Kidney (tissue), 14 donors: ENCODE results near the gene DRICH1. TPM values are rescaled to one million over a fixed set of nuclear protein-coding genes. Genes with fewer than 3 reads are reported as not detected.
"Not testable (repeated sequence)": the region's sequence is repeated elsewhere in the genome, so short reads cannot be mapped to it uniquely, and the experiment has no call there.

ENCODE experiments used
- DNase-seq, 5 donors: peaks; one replicate each; pipeline ENCODE4 v3.0.0-alpha.2; 2013 to 2020
- FAIRE-seq: peaks from 2 replicates; lab custom pipeline; 2012; peaks lifted over from hg19 to GRCh38; lab: Jason Lieb, UNC
- H3K27ac ChIP-seq, 2 donors: one replicate each; pipeline ENCODE4 v1.7.0; 2013; ENCODE audit warnings: low read depth in 2 of 2, low read length in 2 of 2, inconsistent platforms in 1 of 2
- H3K27me3 ChIP-seq: one replicate; pipeline ENCODE4 v1.7.1; 2013; ENCODE audit warnings: low read length, inconsistent platforms; ENCODE audit not compliant: control insufficient read depth, insufficient read depth
- H3K36me3 ChIP-seq, 3 donors: one replicate each; pipeline versions ENCODE4 v1.7.0 to v1.7.1; 2013; ENCODE audit warnings: low read length in 3 of 3, control low read depth in 1 of 3, inconsistent platforms in 1 of 3; ENCODE audit not compliant: insufficient read depth in 3 of 3, control insufficient read depth in 2 of 3
- H3K4me1 ChIP-seq, 3 donors: one replicate each; pipeline versions ENCODE4 v1.7.0 to v1.7.1; 2013; ENCODE audit warnings: low read length in 3 of 3, inconsistent platforms in 1 of 3, low read depth in 1 of 3; ENCODE audit not compliant: control insufficient read depth in 2 of 3, insufficient read depth in 2 of 3
- H3K4me3 ChIP-seq, 3 donors: one replicate each; pipeline versions ENCODE4 v1.7.0 to v1.8.1; 2013; ENCODE audit warnings: low read length in 3 of 3, control low read depth in 1 of 3, inconsistent platforms in 1 of 3
- H3K9ac ChIP-seq, 3 donors: one replicate each; pipeline versions ENCODE4 v1.7.0 to v1.7.1; 2013; ENCODE audit warnings: low read length in 3 of 3, control low read depth in 1 of 3, inconsistent platforms in 1 of 3
- H3K9me3 ChIP-seq, 3 donors: one replicate each; pipeline versions ENCODE4 v1.7.0 to v1.7.1; 2013; ENCODE audit warnings: low read length in 3 of 3, control low read depth in 1 of 3, inconsistent platforms in 1 of 3; ENCODE audit not compliant: control insufficient read depth in 2 of 3, insufficient read depth in 1 of 3
- CTCF ChIP-seq: IDR thresholded peaks from 3 replicates; pipeline ENCODE4 v1.5.1; 2012; ENCODE audit warnings: mild to moderate bottlenecking, moderate library complexity, borderline replicate concordance; ENCODE audit not compliant: insufficient read depth; ENCODE audit errors: extremely low read depth
- intact Hi-C: fragments of 100-400 bp; cut with DNase I; formaldehyde crosslinking; loops from one replicate; pipeline ENCODE4 v1.11.1; 2022
- polyA plus RNA-seq: library from polyadenylated mRNA; stranded (reverse); fragments of 350-450 nt; fragmentation: Illumina TruSeq; extraction: RNeasy Lipid Tissue Mini Kit (QIAGEN cat#74804); gene quantifications from one replicate; pipeline ENCODE4 v1.2.3, GENCODE V29; 2014; ENCODE audit warnings: low read depth, low replicate concordance; ENCODE audit not compliant: insufficient read depth
- total RNA-seq: library from RNA; stranded (reverse); fragmentation: NEBNext Ultra II Directional; extraction: Animal tissue kit (Norgen Biotek cat#: 25700); gene quantifications from one replicate; pipeline ENCODE4 v1.2.1, GENCODE V29; 2021
- donor health status: control.
- donor health status: control.
- donor health status: control.
- donor health status: control.
- donor health status: control.
- donor health status: DM: yes; HTN: yes; CAD: no.
- donor health status: Normal renal cell carcinoma (clear cell type).

Gene DRICH1
- total and polyA plus RNA-seq, 2 donors from 2014 or later, result 1.1 to 1.3 TPM

GRCh38 chr22:23564276-23564675 is 67.8 kb downstream of the DRICH1 start:
- peak in 1 of 5 donors; percentile 39 for DNase-seq
- Histone ChIP-seq H3K4me3 (no peak overlapping the region), H3K27me3 (no peaks in the 10 kb centered on the region), H3K36me3 (no peaks in the 10 kb centered on the region), H3K9me3 (no peaks in the 10 kb centered on the region), H3K4me1 (peaks cover 0 to 8% (median 6%) of the 10 kb centered on the region in 3 donors), H3K27ac (no peak overlapping the region), H3K9ac (no peak overlapping the region)
- no peak for TF ChIP-seq CTCF
- intact Hi-C loops, result no loop called here
- FAIRE-seq, result no peak

GRCh38 chr22:23563111-23563510 is 69.0 kb downstream of the DRICH1 start:
- H3K27me3 ChIP-seq, result no peaks in the 10 kb centered on the region
- DNase-seq (peak in 2 of 5 donors; percentile 21 to 31), FAIRE-seq (no peak)
- no peak overlapping the region for H3K9ac ChIP-seq
- no peak overlapping the region for H3K4me3 ChIP-seq
- TF ChIP-seq CTCF, result no peak
- H3K36me3 ChIP-seq, result no peaks in the 10 kb centered on the region
- H3K27ac ChIP-seq, result no peak overlapping the region
- intact Hi-C loops, result no loop called here
- no peaks in the 10 kb centered on the region for H3K9me3 ChIP-seq
- peaks cover 0 to 8% (median 6%) of the 10 kb centered on the region in 3 donors for H3K4me1 ChIP-seq

GRCh38 chr22:23562186-23562585 is 69.9 kb downstream of the DRICH1 start:
- FAIRE-seq, result no peak
- H3K4me3 ChIP-seq, result no peak overlapping the region
- DNase-seq, result peak in 1 of 5 donors; percentile 35
- no peak overlapping the region for H3K9ac ChIP-seq
- no peak overlapping the region for H3K27ac ChIP-seq
- H3K36me3 ChIP-seq, result no peaks in the 10 kb centered on the region
- TF ChIP-seq CTCF, result no peak
- intact Hi-C loops, result no loop called here
- H3K9me3 ChIP-seq, result no peaks in the 10 kb centered on the region
- H3K4me1 ChIP-seq, result peaks cover 0 to 7% (median 3%) of the 10 kb centered on the region in 3 donors
- H3K27me3 ChIP-seq, result no peaks in the 10 kb centered on the region

GRCh38 chr22:23561025-23561510 is 71.1 kb downstream of the DRICH1 start:
- H3K9me3 ChIP-seq, H3K4me3 ChIP-seq, H3K4me1 ChIP-seq, intact Hi-C loops, FAIRE-seq, H3K27me3 ChIP-seq, H3K27ac ChIP-seq, H3K36me3 ChIP-seq, H3K9ac ChIP-seq: not testable (repeated sequence)
- peak in 1 of 5 donors; percentile 45 for DNase-seq

- H3K27me3 ChIP-seq, intact Hi-C loops, H3K9ac ChIP-seq, DNase-seq, H3K27ac ChIP-seq, H3K4me3 ChIP-seq, H3K36me3 ChIP-seq, H3K4me1 ChIP-seq, H3K9me3 ChIP-seq, FAIRE-seq: not testable (repeated sequence)
Measured at GRCh38 chr22:23560215-23560614, 71.9 kb downstream of the DRICH1 start.
